IMR-90 (cell line): ENCODE data around the gene RAD51AP2. TPM values are rescaled to one million over a fixed set of nuclear protein-coding genes. Genes with fewer than 3 reads are reported as not detected.

Experiments
- ATAC-seq: fragments of 200-7000 bp; cut with Tn5 transposase; 2 replicates; pipeline ENCODE4 v1.9.1; 2020; ENCODE audit warnings: low read depth, mild to moderate bottlenecking, moderate library complexity
- BruUV-seq: library from RNA; stranded (reverse); fragments of 400-500 nt; replicated peaks from 2 replicates; lab custom pipeline; 2021; lab: Mats Ljungman, UMichigan
- CTCF ChIA-PET: fragments of 300-600 bp; formaldehyde crosslinking; extraction: SDS; loops from one replicate; lab custom pipeline; 2021; ENCODE audit warnings: antibody characterized with exemption; lab: Yijun Ruan, JAX
- POLR2A ChIA-PET: fragments of 300-600 bp; sonication (Branson Sonifier 250); formaldehyde crosslinking; loops from one replicate; lab custom pipeline; 2022; ENCODE audit warnings: antibody characterized with exemption; ENCODE audit not compliant: unreplicated experiment; lab: Charles Lee
- DNase-seq: peaks from one replicate; pipeline ENCODE4 v3.0.0; 2013
- H2AFZ ChIP-seq: replicated peaks from 2 replicates; pipeline ENCODE3; 2013; ENCODE audit warnings: low read length, mild to moderate bottlenecking; ENCODE audit not compliant: poor library complexity
- H2AK5ac ChIP-seq: 2 replicates; pipeline ENCODE4 v1.6.1; 2013; ENCODE audit warnings: low read depth, low read length, inconsistent platforms
- H2AK9ac ChIP-seq: replicated peaks from 2 replicates; pipeline ENCODE3; 2013; ENCODE audit warnings: mild to moderate bottlenecking, low read depth, low read length, moderate library complexity; ENCODE audit not compliant: poor library complexity
- H2BK120ac ChIP-seq: 2 replicates; pipeline ENCODE4 v1.6.1; 2013; ENCODE audit warnings: low read depth, low read length, inconsistent platforms
- H2BK15ac ChIP-seq: 3 replicates; pipeline ENCODE4 v1.6.1; 2013; ENCODE audit warnings: low read depth, low read length, inconsistent platforms
- H2BK20ac ChIP-seq: 2 replicates; pipeline ENCODE4 v1.6.1; 2013; ENCODE audit warnings: low read depth, mild to moderate bottlenecking, inconsistent platforms, low read length, moderate library complexity
- H2BK5ac ChIP-seq: 2 replicates; pipeline ENCODE4 v1.6.1; 2013; ENCODE audit warnings: mild to moderate bottlenecking, low read depth, low read length, inconsistent platforms; ENCODE audit not compliant: poor library complexity, severe bottlenecking
- H3K14ac ChIP-seq: replicated peaks from 2 replicates; pipeline ENCODE4 v1.6.1; 2013; ENCODE audit warnings: low read depth, low read length, inconsistent platforms
- H3K18ac ChIP-seq: 2 replicates; pipeline ENCODE4 v1.6.1; 2013; ENCODE audit warnings: low read depth, low read length, control low read depth
- H3K23ac ChIP-seq: 2 replicates; pipeline ENCODE4 v1.6.1; 2013; ENCODE audit warnings: low read depth, low read length, inconsistent platforms
- H3K27ac ChIP-seq: 2 replicates; pipeline ENCODE4 v1.5.1; 2013; ENCODE audit warnings: mild to moderate bottlenecking, control low read depth, low read length; ENCODE audit not compliant: insufficient read depth
- H3K27me3 ChIP-seq: 2 replicates; pipeline ENCODE4 v1.6.1; 2013; ENCODE audit warnings: low read length; ENCODE audit not compliant: control insufficient read depth, insufficient read depth
- H3K36me3 ChIP-seq: 2 replicates; pipeline ENCODE4 v1.6.1; 2013; ENCODE audit warnings: low read length, mixed read lengths; ENCODE audit not compliant: control insufficient read depth, insufficient read depth
- H3K4ac ChIP-seq: 2 replicates; pipeline ENCODE4 v1.6.1; 2013; ENCODE audit warnings: low read depth, low read length, inconsistent platforms
- H3K4me1 ChIP-seq: 2 replicates; pipeline ENCODE4 v1.6.1; 2013; ENCODE audit warnings: low read length, mixed read lengths; ENCODE audit not compliant: control insufficient read depth, insufficient read depth
- H3K4me2 ChIP-seq: 2 replicates; pipeline ENCODE4 v1.6.1; 2013; ENCODE audit warnings: low read depth, mild to moderate bottlenecking, control low read depth, low read length, moderate library complexity
- H3K4me3 ChIP-seq: 2 replicates; pipeline ENCODE4 v1.5.1; 2013; ENCODE audit warnings: low read depth, mild to moderate bottlenecking, control low read depth, low read length, moderate library complexity; ENCODE audit not compliant: insufficient read depth
- H3K56ac ChIP-seq: 2 replicates; pipeline ENCODE4 v1.6.1; 2013; ENCODE audit warnings: low read length, inconsistent platforms; ENCODE audit not compliant: insufficient read depth; ENCODE audit errors: extremely low read depth
- H3K79me1 ChIP-seq, 2 experiments: 2 replicates each; pipeline ENCODE4 v1.6.1; 2013; ENCODE audit warnings: low read length in 2 of 2, inconsistent platforms in 1 of 2, low read depth in 1 of 2
- H3K9ac ChIP-seq: 2 replicates; pipeline ENCODE4 v1.6.1; 2013; ENCODE audit warnings: low read depth, low read length, control low read depth
- H3K9me1 ChIP-seq: 2 replicates; pipeline ENCODE4 v1.6.1; 2013; ENCODE audit warnings: low read length, inconsistent platforms; ENCODE audit not compliant: insufficient read depth
- H3K9me3 ChIP-seq: 2 replicates; pipeline ENCODE4 v1.6.1; 2013; ENCODE audit warnings: low read length; ENCODE audit not compliant: control insufficient read depth, insufficient read depth
- H4K20me1 ChIP-seq: 2 replicates; pipeline ENCODE4 v1.6.1; 2013; ENCODE audit warnings: low read length, inconsistent platforms; ENCODE audit not compliant: insufficient read depth
- H4K5ac ChIP-seq: 2 replicates; pipeline ENCODE4 v1.6.1; 2013; ENCODE audit warnings: mild to moderate bottlenecking, low read depth, low read length, control low read depth
- H4K8ac ChIP-seq, 2 experiments: 2 replicates each; pipeline ENCODE4 v1.6.1; 2013; ENCODE audit warnings: low read depth in 2 of 2, low read length in 2 of 2, control low read depth in 1 of 2, inconsistent platforms in 1 of 2
- H4K91ac ChIP-seq: 2 replicates; pipeline ENCODE4 v1.6.1; 2013; ENCODE audit warnings: low read depth, low read length, inconsistent platforms; ENCODE audit not compliant: insufficient read depth
- RCOR1 ChIP-seq: IDR thresholded peaks from 2 replicates; pipeline ENCODE4 v1.6.1; 2012; ENCODE audit warnings: mild to moderate bottlenecking, low read length, improper control_type of control experiment; ENCODE audit not compliant: insufficient replicate concordance
- WGBS, 2 experiments: methylation state at CpG; one replicate each; pipeline versions ENCODE4 v1.1.5 to v1.1.7; 2013; ENCODE audit warnings: missing lambda C conversion rate in 2 of 2; ENCODE audit not compliant: insufficient read length in 1 of 2; ENCODE audit errors: extremely low coverage in 2 of 2; 5-methylcytosine and 5-hydroxymethylcytosine counted together
- dilution Hi-C: fragments of 300-500 bp; cut with HindIII; formaldehyde crosslinking; loops from one replicate; pipeline ENCODE4 v1.14.3; 2018; ENCODE audit warnings: low sequenced_read_pairs; ENCODE audit not compliant: unreplicated experiment
- in situ Hi-C: fragments of 300-500 bp; cut with MboI; formaldehyde crosslinking; loops from 3 replicates; pipeline ENCODE4 v1.14.3; 2019; ENCODE audit warnings: low sequenced_read_pairs, inconsistent platforms, mixed read lengths
- intact Hi-C: fragments of 100-400 bp; cut with micrococcal nuclease; formaldehyde crosslinking; loops from 2 replicates; pipeline ENCODE4 v1.10.0; 2022
- polyA plus RNA-seq, 3 experiments: library from polyadenylated mRNA; depleted of rRNA; stranded (reverse); fragments of >200 nt; gene quantifications; 2 replicates each; pipeline ENCODE4 v1.2.3, GENCODE V29; 2012; ENCODE audit warnings: low replicate concordance in 1 of 3
- total RNA-seq: library from RNA; depleted of rRNA; stranded (reverse); fragments of >200 nt; gene quantifications from 2 replicates; pipeline ENCODE4 v1.2.3, GENCODE V29; 2012

Gene RAD51AP2
- total and polyA plus RNA-seq, 2 of the 4 experiments (the other 2 are of a cell fraction), result not detected

DNA sequence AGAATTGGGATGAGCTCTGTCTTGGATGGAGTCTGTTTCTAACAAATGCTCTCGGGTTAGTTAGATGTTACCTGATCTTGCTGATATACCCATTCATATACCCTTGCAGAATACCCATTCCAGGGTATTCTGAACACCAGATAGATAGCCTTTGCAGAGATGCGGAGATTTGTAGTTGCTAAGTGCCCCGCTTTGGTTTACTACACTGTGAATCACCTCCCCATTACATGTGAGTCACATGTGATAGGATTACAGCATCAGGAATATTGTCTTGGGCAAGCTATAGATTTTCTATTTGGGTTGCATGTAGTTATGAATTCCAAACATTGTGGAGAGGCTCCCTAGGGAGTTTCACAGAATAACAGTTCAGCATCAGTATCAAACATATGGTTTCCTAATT is 26.0 kb upstream of the RAD51AP2 start:
- no peak overlapping the region for H3K4ac ChIP-seq
- no peak overlapping the region for H2BK120ac ChIP-seq
- H3K9me1 ChIP-seq, result no peaks in the 10 kb centered on the region
- H3K79me1 ChIP-seq, result no peaks in the 10 kb centered on the region
- POLR2A ChIA-PET, result no interaction called here
- WGBS, 2 experiments, result no CpG with 5 or more reads among the region's 3 CpGs
- CTCF ChIA-PET, result no interaction called here
- intact Hi-C loops, result no loop called here
- no peak overlapping the region for H3K9ac ChIP-seq
- H3K14ac ChIP-seq, result no peak overlapping the region
- H3K56ac ChIP-seq, result no peak overlapping the region
- dilution Hi-C loops, result no loop called here
- H3K4me1 ChIP-seq, result no peaks in the 10 kb centered on the region; the same call in 1 of the 2 replicates
- no peak overlapping the region for H3K23ac ChIP-seq
- H2BK15ac ChIP-seq, result no peak overlapping the region
- BruUV-seq, result no TSS peak
- H4K20me1 ChIP-seq, result no peaks in the 10 kb centered on the region
- H2AK9ac ChIP-seq, result no peak overlapping the region
- ATAC-seq (no peak), DNase-seq (peak; percentile 31)
- no peak overlapping the region for H4K5ac ChIP-seq
- no peak overlapping the region for H3K27ac ChIP-seq
- peaks cover 24% of the 10 kb centered on the region for H3K27me3 ChIP-seq
- H2AK5ac ChIP-seq, result no peak overlapping the region
- H4K91ac ChIP-seq, result no peak overlapping the region
- H3K9me3 ChIP-seq, result no peaks in the 10 kb centered on the region
- no peak overlapping the region for H2BK20ac ChIP-seq
- H3K4me3 ChIP-seq, result no peak overlapping the region
- no peak for TF ChIP-seq RCOR1
- H3K4me2 ChIP-seq, result no peak overlapping the region
- H2BK5ac ChIP-seq, result no peak overlapping the region
- no peak overlapping the region for H3K18ac ChIP-seq
- no peak overlapping the region for H2AFZ ChIP-seq
- in situ Hi-C loops, result no loop called here
- H3K36me3 ChIP-seq, result no peaks in the 10 kb centered on the region
- no peak overlapping the region for H4K8ac ChIP-seq
